HG02678 (cell line): Measurements from ENCODE around the gene U2SURP.
A peak's percentile ranks its signal among the peaks of the same experiment; 100 is the strongest.

Experiments used
- ATAC-seq: cut with Tn5 transposase; IDR thresholded peaks from one replicate; pipeline ENCODE4 v1.9.1; 2021; ENCODE audit warnings: mild to moderate bottlenecking, moderate library complexity; ENCODE audit not compliant: unreplicated experiment

The U2SURP gene

GRCh38 chr3:143001369-143002082 lies at the start of gene U2SURP:
U2SURP (plus strand) TSS chr3:143001570; CDS start chr3:143001629, 59 bp downstream.
- peak; percentile 87 for ATAC-seq

GRCh38 chr3:142951794-142952193 lies 49.6 kb upstream of the U2SURP start:
- ATAC-seq, result no peak

DNA sequence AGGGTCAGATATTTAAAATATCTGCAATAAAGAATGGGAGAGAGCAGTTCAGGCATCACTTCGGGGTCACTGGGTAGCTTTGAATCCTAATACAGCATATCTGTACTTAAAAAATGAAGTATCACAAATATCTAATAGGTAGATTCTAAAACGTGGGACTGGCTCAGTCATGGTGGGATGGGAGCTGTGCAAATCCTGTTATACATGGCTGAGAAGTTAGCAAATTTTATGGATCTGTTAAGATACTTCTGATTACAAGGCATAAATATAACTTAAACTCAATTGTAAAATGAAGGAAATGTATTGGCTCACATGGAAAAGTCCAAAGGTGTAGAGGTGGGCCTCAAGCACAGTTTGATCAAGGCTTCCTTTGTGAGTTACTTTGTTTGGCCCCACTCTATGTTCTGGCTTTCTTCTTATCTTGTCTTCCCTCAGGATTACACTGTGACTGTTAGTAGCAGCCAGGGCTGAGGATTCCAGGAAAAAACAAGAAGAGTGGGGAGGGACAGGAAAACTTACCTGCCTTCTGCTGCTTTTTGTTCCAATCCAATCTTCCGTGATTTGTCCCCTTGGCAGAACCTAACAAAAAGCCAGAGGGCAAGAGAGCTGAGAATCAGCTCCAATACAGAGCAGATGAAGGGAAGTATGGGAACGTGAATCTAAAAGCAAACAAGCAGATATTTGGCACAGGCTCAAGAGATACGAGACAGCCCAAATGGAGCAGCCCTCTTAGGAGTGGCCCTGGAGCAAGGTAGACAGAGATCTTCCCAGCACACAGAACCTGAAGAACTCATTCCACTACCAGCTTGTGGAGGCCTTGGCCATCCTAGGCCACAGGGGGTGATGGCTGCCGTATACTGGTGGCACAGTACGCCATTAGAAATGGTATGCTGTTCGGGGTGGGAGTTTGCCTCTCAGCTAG lies 48.8 kb upstream of the U2SURP start:
- no peak for ATAC-seq

- no peak for ATAC-seq
Observed at GRCh38 chr3:142953443-142953842, 47.9 kb upstream of the U2SURP start.

DNA sequence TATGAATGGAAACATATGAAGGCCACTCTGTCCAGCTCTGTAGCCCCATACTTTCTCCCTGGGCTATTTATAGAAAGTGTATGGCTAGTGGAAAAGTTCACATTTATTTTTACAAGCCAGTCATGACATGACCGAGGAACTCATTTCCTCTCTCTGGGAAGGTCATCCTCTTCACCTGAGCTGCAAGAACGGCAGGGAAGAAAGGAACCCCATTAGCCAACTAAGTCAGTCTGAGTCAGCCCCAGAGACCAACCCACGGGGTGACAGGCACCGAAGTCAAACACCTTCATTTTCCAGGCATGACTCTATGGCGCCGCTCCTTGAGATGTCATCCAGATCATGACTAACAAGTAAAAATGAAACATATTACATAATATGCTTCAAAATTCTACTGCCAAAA lies 42.7 kb upstream of the U2SURP start:
- ATAC-seq, result no peak

GRCh38 chr3:142960322-142960850 lies 41.0 kb upstream of the U2SURP start:
- ATAC-seq, result no peak

- no peak for ATAC-seq
Observed at GRCh38 chr3:142961539-142961938, 39.8 kb upstream of the U2SURP start.

GRCh38 chr3:142962175-142962519 lies 39.2 kb upstream of the U2SURP start:
- no peak for ATAC-seq

GRCh38 chr3:142962520-142963233 lies 38.7 kb upstream of the U2SURP start:
- ATAC-seq, result no peak

GRCh38 chr3:142963234-142963515 lies 38.2 kb upstream of the U2SURP start:
- ATAC-seq, result peak; percentile 41

DNA sequence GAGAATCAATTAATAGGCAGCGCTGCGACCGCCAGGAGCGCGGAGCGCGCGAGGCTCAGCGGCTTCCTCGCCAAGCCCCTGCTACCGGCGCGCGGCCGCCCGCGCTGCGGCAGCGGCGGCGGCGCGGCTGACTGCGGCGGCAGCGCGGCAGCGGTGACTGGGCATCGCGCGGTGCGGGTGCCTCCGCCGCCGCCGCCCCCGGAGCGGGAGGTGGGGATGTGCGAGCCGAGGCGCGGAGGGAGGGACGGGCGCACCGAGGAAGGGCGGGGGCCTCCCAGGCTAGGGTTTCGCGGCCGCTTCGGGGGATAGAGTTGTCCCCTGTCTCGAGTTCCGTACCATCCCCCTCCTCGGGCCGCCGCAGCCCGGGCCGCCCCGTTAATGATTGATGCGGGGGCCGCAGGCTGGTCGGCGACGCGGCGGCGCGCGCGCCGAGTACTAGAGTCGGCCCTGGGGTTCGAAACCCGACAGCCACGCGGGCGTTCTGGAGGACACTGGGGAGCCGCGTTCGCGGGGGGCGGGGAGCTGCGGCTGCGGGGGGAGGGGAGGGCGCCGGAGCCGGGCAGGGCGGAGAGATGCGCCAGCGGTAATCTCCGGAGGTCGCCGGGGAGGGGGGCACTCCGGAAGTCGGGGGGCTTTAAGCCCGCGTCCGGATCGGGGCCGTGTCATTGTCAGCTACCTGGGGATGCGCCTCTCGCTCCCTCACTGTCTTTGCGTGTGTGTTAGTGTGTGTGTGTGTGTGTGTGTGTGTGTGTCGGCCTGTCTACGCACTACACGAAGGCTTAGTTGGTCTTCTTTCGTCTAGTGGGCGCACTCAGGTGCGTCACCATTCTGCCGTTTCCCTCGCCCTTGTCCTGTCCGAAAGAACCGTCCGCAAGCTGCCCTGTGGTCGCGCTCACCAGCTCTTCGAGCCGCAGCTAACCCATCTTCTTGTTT lies 37.6 kb upstream of the U2SURP start, which contains the start of gene PAQR9:
PAQR9 (minus strand) TSS at position 159 of the 933 bp plus-strand sequence. CDS start 338 bp downstream, outside the sequence.
- ATAC-seq, result peak; percentile 40

DNA sequence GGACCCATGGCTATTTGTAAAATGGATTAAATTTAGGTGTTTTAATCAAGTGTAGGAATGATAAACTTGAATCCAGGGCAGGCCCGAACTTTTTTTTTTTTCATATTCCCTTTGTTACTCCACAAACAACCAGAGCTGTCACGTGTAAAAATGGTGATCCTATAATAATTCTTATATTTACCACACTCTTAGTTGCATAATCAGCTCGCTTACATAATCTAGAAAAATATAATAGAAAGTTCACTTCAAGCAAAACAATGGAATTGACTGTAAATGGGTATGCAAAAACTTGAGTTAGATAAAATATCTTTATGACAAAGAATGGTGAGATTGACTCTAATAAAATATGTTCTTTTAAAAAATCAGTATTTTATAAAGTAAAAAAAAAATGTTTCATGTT lies 35.8 kb upstream of the U2SURP start:
- ATAC-seq, result no peak

- ATAC-seq, result no peak
Observed at GRCh38 chr3:142966808-142967207, 34.6 kb upstream of the U2SURP start.

GRCh38 chr3:142968319-142969025 lies 32.9 kb upstream of the U2SURP start:
- ATAC-seq, result no peak

- no peak for ATAC-seq
Observed at GRCh38 chr3:142971431-142971830, 29.9 kb upstream of the U2SURP start.

DNA sequence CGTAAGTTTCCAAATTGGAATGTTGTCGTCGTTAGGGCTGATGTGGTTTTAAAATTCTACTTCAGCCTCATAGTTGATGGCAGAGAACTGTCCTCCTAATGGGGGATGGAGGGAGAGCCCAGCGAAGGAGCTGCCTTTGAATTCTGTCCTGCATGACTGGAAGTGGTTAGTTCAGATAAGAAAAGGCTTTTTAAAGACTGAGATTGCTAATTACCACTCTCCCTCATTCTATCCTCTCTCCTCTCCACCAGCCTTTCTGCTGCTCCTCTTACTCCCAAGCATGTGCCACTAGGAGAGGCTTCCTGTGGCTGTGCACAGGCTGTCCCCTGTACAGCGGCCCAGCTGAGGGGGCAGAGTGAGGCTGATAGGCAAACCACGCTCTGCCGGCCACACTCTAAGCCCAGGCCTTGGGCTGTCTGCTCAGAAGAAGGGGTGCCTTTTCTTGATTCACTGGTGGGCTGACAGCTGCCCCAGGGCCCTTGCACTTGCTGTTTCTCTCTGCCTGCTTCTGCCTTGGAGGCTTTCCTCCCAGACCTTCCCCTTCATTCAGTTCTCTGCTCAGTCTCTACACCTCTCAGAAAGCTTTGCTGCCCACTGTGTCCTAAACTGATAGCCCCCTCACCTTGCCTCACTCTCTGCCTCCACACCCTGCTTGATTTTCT lies 29.1 kb upstream of the U2SURP start:
- ATAC-seq, result no peak

DNA sequence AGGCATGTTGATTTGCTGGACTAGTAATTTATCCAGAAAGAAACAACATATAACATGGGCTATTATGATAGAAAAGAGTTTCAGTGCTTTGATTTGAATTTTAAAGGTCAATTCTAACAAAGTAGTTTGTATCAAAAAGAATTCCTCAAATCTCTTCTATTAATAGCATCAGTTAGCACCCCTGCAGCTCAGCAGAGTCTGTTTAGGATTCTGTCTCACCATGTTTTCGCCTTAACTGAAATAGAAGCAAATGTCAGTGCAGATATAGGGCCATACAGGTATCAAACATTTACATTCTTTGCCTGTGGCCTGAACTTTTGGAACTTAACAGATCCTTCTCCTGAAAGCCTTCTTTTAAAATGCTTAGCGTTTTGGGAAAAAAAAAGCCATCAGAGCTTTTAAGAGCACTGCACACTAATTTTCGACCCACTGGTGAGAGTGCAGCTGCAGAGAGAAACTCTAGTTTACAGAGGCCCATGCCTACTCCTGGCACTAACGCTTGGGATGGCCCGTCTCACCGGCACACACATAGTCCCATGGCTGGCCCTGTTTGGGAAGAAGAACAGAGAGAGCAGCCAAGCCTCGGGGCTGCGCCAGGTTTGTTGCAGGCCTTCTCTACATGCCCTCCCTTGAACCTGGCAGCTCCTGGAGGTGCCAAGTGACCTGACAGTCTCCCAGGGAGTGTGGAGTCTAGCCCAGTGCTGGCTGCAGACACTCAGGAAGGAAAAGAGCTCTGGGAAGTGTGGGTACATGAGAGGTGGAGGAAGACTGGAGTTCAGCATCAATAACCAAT lies 28.0 kb upstream of the U2SURP start:
- no peak for ATAC-seq

GRCh38 chr3:142975316-142975995 lies 25.9 kb upstream of the U2SURP start:
- ATAC-seq, result no peak
